Measurements from ENCODE around the gene CD59.
"Not testable (repeated sequence)": the region's sequence is repeated elsewhere in the genome, so short reads cannot be mapped to it uniquely, and the experiment has no call there.

CD59 gene

DNA sequence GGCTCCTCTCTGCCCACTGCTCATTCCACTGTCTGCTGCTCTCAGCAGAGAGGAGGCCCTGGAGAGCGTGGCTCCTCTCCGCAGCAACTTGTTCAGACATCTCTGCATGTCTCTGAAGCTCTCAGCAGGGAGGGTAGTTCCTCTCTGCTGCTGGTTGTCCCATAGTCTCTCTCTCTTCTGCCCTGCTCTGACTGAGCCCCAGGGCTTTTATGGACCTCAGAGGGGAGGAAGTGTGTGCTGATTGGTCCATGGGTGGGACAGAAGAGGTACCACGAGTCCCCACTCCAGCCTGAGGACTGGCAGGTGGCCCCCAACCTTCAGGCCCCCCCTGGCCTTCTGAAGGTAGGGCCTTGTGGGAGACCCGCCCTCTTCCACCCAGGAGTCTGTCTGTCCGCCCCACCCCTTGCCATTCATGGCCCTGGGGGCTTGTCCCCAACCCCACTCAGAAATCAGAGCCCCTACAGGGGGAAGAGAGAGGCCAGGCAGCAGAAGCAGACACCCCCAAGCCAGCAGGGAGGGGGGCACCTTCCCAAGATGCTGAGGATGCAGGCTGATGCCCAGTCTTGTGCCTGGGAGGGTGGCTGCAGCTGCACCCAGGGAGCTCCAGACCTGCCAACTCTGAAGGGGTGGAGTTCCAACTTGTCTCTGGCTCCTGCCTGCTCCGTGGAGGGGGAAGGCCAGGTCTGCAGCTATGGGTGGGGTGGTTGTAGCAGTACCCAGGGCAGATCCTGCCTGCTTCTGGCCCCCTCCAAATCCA, 70.7 kb downstream of the CD59 start:
- Histone ChIP-seq H3K9ac (ENCODE audit: low read depth, low read length) (no peak overlapping the region), H3K4me1 (ENCODE audit: control insufficient read depth, insufficient read depth, low read length) (peaks cover 37% of the 10 kb centered on the region), H3K27me3 (ENCODE audit: control insufficient read depth, insufficient read depth, low read length) (no peaks in the 10 kb centered on the region), H3K9me3 (ENCODE audit: control insufficient read depth, insufficient read depth, low read length) (0 out of 2 replicates have a peak, but pooled peaks cover 3% of the 10 kb centered on the region), H3K36me3 (ENCODE audit: control insufficient read depth, insufficient read depth, low read length) (no peaks in the 10 kb centered on the region), H3K27ac (ENCODE audit: low read depth, low read length) (no peak overlapping the region), H3K4me3 (ENCODE audit: low read depth, low read length) (no peak overlapping the region)

DNA sequence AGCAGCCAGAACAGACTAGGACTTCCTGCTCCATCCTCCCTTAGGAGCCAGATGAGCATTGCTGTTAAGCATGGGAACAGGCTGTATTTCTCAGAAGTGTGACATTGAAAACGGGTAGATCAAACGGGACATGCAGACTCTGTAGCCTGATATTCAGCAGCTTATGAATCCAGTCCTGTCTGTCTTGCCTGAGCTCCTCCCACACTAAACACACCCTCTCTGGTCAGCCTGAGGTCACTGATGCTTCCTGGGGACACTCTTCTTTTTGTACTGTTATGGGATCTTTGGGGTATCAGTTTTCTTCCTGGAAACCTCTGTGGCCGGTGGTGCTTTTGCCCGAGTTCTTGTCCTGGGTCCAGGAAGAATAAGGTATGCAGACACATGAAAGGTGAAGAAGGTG, 71.4 kb downstream of the CD59 start:
- Histone ChIP-seq H3K4me3 (ENCODE audit: low read depth, low read length) (no peak overlapping the region), H3K27ac (ENCODE audit: low read depth, low read length) (no peak overlapping the region), H3K36me3 (ENCODE audit: control insufficient read depth, insufficient read depth, low read length) (no peaks in the 10 kb centered on the region), H3K4me1 (ENCODE audit: control insufficient read depth, insufficient read depth, low read length) (peaks cover 33% of the 10 kb centered on the region), H3K9me3 (ENCODE audit: control insufficient read depth, insufficient read depth, low read length) (0 out of 2 replicates have a peak, but pooled peaks cover 3% of the 10 kb centered on the region), H3K9ac (ENCODE audit: low read depth, low read length) (no peak overlapping the region), H3K27me3 (ENCODE audit: control insufficient read depth, insufficient read depth, low read length) (no peaks in the 10 kb centered on the region)

DNA sequence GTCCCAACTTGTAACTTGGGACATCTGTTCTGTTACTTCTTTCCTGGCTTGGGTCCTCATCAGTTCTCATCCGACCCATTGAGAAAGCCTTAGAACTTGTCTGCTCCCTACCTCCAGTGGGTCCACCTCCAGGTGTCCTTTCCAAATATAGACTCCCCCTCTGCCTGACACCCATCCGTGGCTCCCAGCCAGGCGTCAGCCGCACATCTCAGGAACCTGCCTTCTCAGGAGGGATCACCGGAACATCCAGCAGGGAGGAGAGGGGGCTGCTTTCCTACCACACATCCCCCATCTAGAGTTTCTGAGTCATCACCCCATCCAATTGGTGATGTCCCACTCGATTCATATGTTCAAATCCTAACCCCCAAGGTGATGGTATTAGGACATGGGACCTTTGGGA, 72.1 kb downstream of the CD59 start:
- Histone ChIP-seq H3K4me1 (ENCODE audit: control insufficient read depth, insufficient read depth, low read length) (peaks cover 28% of the 10 kb centered on the region), H3K36me3 (ENCODE audit: control insufficient read depth, insufficient read depth, low read length) (no peaks in the 10 kb centered on the region), H3K9ac (ENCODE audit: low read depth, low read length) (no peak overlapping the region)

DNA sequence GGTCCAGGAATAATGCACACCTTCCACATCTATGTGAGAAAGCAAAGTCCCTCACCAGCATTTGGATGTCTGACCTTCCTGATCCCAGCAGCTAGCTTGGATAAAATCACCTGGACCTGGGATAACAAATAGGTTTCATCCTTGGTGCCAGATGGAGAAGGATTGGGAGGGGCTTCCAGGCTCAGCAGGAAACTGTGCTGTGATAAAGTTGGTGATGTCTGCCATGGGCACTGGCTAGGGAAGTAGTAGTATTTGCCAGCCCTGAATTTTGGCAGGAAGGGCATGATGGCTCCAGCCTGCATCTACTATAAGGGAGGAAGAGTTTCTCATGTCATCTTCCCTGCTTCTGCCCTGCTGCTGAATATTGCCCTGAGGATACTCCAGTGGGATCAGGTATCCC, 73.1 kb downstream of the CD59 start:
- Histone ChIP-seq H3K9ac (ENCODE audit: low read depth, low read length) (no peak overlapping the region), H3K36me3 (ENCODE audit: control insufficient read depth, insufficient read depth, low read length) (no peaks in the 10 kb centered on the region), H3K4me1 (ENCODE audit: control insufficient read depth, insufficient read depth, low read length) (peaks cover 17% of the 10 kb centered on the region), H3K4me3 (ENCODE audit: low read depth, low read length) (no peak overlapping the region), H3K27ac (ENCODE audit: low read depth, low read length) (no peak overlapping the region), H3K9me3 (ENCODE audit: control insufficient read depth, insufficient read depth, low read length) (0 out of 2 replicates have a peak, but pooled peaks cover 3% of the 10 kb centered on the region), H3K27me3 (ENCODE audit: control insufficient read depth, insufficient read depth, low read length) (no peaks in the 10 kb centered on the region)

More for the DNA sequence above, 72.1 kb downstream of the CD59 start:
- no peak overlapping the region for H3K27ac ChIP-seq (ENCODE audit: low read depth, low read length)
- no peak overlapping the region for H3K4me3 ChIP-seq (ENCODE audit: low read depth, low read length)
- no peaks in the 10 kb centered on the region for H3K27me3 ChIP-seq (ENCODE audit: control insufficient read depth, insufficient read depth, low read length)
- 0 out of 2 replicates have a peak, but pooled peaks cover 3% of the 10 kb centered on the region for H3K9me3 ChIP-seq (ENCODE audit: control insufficient read depth, insufficient read depth, low read length)

DNA sequence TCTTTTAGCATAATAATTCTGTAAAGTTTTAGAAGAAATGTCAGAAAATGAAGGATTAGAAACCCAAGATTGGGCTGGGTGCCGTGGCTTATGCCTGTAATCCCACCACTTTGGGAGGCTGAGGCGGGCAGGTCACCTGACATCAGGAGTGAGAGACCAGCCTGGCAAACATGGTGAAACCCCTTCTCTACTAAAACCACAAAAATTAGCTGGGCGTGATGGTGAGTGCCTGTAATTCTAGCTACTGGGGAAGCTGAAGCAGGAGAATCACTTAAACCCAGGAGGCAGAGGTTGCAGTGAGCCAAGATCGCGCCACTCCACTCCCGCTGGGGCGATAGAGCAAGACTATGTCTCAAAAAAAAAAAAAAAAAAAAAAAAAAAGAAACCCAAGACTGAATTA, 74.7 kb downstream of the CD59 start:
- not testable (repeated sequence) for H3K4me3 ChIP-seq (ENCODE audit: low read depth, low read length); H3K9me3 ChIP-seq (ENCODE audit: control insufficient read depth, insufficient read depth, low read length); H3K9ac ChIP-seq (ENCODE audit: low read depth, low read length); H3K27me3 ChIP-seq (ENCODE audit: control insufficient read depth, insufficient read depth, low read length); H3K27ac ChIP-seq (ENCODE audit: low read depth, low read length); H3K36me3 ChIP-seq (ENCODE audit: control insufficient read depth, insufficient read depth, low read length)
- peaks cover 16% of the 10 kb centered on the region; the same call in 1 of the 2 replicates for H3K4me1 ChIP-seq (ENCODE audit: control insufficient read depth, insufficient read depth, low read length)

DNA sequence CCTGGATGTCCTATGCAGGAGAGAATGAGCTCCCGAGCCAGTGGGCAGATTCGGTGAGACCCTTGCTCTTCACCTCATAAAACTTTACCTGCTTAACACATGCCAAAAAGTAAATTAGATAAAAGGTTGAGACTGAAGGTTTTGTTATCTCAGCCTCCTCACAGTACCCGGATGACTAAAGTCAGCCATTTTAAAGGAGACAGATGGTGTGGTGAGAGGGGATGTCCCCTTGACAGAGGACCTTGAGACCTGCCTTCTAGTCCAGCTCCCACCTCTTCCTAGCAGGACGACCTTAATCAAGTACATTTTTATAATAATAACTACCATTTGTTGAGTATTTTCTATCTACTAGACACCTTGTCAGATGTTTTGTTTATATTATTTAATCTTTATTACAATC, 75.3 kb downstream of the CD59 start:
- H3K4me3 ChIP-seq (ENCODE audit: low read depth, low read length): no peak overlapping the region
- no peaks in the 10 kb centered on the region for H3K36me3 ChIP-seq (ENCODE audit: control insufficient read depth, insufficient read depth, low read length)
- H3K9me3 ChIP-seq (ENCODE audit: control insufficient read depth, insufficient read depth, low read length): 0 out of 2 replicates have a peak, but pooled peaks cover 3% of the 10 kb centered on the region
- H3K4me1 ChIP-seq (ENCODE audit: control insufficient read depth, insufficient read depth, low read length): peaks cover 16% of the 10 kb centered on the region; the same call in 1 of the 2 replicates
- no peaks in the 10 kb centered on the region for H3K27me3 ChIP-seq (ENCODE audit: control insufficient read depth, insufficient read depth, low read length)
- no peak overlapping the region for H3K9ac ChIP-seq (ENCODE audit: low read depth, low read length)
- H3K27ac ChIP-seq (ENCODE audit: low read depth, low read length): no peak overlapping the region

DNA sequence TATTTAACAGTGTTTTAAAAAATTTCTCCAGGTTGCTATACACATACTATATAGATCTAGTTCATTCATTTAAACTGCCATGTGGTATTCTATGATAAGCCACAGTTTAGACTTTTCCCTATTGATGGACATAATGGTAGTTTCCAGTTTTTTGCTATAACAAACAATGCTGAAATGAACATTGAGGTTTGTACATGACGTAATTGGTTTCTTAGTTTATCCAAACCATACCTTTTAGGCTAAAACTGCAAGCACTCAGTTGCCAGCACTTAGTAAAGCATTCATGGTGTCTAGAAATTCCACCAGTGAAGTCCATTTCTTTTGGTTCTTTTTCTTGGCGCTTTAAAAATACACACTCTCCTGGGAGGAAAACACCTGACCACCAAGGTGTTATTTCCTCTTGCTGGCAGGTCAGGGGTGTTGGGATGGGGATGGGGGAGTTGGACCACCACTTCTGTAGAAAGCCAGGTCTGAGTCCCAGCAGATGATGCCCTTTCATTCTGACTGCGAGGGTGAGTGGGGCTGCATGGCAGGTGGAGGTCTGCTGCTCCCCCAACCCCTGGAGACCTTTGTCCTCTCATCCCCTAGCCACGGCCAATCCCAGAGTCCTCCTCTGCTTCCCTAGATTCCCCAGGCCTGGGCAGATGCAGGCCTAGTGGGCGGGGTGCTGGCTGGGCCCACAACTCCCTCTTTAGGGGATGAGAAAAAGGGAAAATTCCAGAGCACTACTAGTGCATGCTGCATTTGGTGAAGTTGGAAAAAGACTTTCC, 76.7 kb downstream of the CD59 start:
- Histone ChIP-seq H3K27ac (ENCODE audit: low read depth, low read length) (no peak overlapping the region), H3K9ac (ENCODE audit: low read depth, low read length) (no peak overlapping the region), H3K9me3 (ENCODE audit: control insufficient read depth, insufficient read depth, low read length) (no peaks in the 10 kb centered on the region), H3K36me3 (ENCODE audit: control insufficient read depth, insufficient read depth, low read length) (no peaks in the 10 kb centered on the region), H3K27me3 (ENCODE audit: control insufficient read depth, insufficient read depth, low read length) (no peaks in the 10 kb centered on the region), H3K4me3 (ENCODE audit: low read depth, low read length) (no peak overlapping the region), H3K4me1 (ENCODE audit: control insufficient read depth, insufficient read depth, low read length) (peaks cover 16% of the 10 kb centered on the region; the same call in 1 of the 2 replicates)

DNA sequence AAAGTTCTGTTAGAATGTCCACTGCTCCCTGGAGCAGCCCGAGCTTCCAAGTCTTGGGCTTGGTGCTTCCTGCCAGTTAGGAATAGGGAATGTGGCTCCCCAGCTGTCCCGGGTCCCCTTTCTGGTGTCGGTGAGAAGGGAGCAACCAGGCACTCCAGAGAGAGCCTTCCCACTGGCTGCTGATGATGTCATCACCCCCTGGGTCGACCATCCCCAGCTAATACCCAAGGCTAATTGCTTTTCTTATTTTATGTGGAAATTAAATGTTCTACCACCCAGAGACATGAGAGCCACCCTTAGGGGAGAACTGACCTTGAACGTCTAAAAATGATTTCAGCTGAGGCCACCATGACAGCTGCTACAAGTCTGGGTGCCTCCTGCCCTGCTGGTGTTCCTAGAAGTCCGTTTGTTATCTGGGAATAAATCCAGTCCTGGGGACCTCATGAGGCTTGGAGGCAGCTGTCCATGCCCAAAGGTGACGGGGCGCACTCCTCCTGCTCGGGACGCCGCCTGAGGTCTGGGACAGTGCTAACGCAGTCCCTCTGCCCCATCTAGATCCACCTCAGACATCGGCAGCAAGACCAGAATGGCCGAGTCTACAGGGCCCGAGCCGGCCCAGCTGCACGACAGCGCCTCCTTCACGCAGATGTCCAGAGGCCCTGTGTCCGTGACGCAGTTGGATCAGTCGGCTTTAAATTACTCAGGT, 77.9 kb downstream of the CD59 start:
- no peaks in the 10 kb centered on the region for H3K27me3 ChIP-seq (ENCODE audit: control insufficient read depth, insufficient read depth, low read length)
- no peaks in the 10 kb centered on the region for H3K36me3 ChIP-seq (ENCODE audit: control insufficient read depth, insufficient read depth, low read length)
- H3K4me3 ChIP-seq (ENCODE audit: low read depth, low read length): no peak overlapping the region
- no peak overlapping the region for H3K9ac ChIP-seq (ENCODE audit: low read depth, low read length)
- H3K9me3 ChIP-seq (ENCODE audit: control insufficient read depth, insufficient read depth, low read length): no peaks in the 10 kb centered on the region
- H3K27ac ChIP-seq (ENCODE audit: low read depth, low read length): no peak overlapping the region
- peaks cover 16% of the 10 kb centered on the region; the same call in 1 of the 2 replicates for H3K4me1 ChIP-seq (ENCODE audit: control insufficient read depth, insufficient read depth, low read length)

DNA sequence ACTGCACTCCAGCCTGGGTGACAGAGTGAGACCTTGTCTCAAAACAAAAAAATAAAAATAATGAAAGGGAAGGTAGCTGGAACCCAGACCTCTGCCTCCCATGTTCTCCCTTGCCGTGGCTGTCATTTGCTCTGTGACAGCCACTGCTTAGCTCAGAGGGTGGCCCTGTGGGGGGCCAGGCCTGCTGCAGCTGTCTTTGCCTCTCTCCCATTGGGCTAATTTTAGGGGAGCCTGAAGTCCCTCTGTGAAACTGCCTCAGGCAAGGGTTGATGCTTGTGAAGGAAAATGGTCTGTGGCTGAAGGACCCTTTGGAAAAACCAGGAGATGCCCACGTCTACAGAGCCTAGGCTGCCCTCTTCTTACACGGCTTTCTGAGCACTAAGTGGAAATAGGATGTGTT, 78.5 kb downstream of the CD59 start:
- H3K36me3 ChIP-seq (ENCODE audit: control insufficient read depth, insufficient read depth, low read length): no peaks in the 10 kb centered on the region
- H3K27me3 ChIP-seq (ENCODE audit: control insufficient read depth, insufficient read depth, low read length): no peaks in the 10 kb centered on the region
- H3K9ac ChIP-seq (ENCODE audit: low read depth, low read length): no peak overlapping the region
- no peak overlapping the region for H3K27ac ChIP-seq (ENCODE audit: low read depth, low read length)
- peaks cover 14% of the 10 kb centered on the region; the same call in 1 of the 2 replicates for H3K4me1 ChIP-seq (ENCODE audit: control insufficient read depth, insufficient read depth, low read length)
- no peaks in the 10 kb centered on the region for H3K9me3 ChIP-seq (ENCODE audit: control insufficient read depth, insufficient read depth, low read length)
- no peak overlapping the region for H3K4me3 ChIP-seq (ENCODE audit: low read depth, low read length)

DNA sequence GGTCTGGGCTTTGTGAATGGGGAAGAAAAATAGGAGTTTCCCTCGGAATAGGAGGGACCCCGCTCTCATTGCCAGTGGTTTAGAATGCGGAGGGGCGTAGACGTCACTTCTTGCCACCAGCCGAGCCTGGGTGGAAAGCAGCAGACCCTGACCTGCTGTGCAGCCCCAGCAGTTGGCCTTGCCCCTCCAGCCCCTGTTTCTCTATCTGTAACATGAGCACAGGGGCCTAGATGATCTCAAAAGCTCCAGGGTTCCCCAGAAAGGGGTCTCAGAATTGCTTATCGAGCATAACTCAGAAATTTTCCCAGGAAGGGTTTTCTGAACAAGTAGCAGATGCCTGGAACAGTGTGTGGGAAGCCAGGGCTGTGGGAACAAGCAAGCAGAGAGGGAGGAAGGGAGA, 79.5 kb downstream of the CD59 start:
- no peaks in the 10 kb centered on the region for H3K36me3 ChIP-seq (ENCODE audit: control insufficient read depth, insufficient read depth, low read length)
- H3K27me3 ChIP-seq (ENCODE audit: control insufficient read depth, insufficient read depth, low read length): no peaks in the 10 kb centered on the region
- no peak overlapping the region for H3K4me3 ChIP-seq (ENCODE audit: low read depth, low read length)
- peaks cover 4% of the 10 kb centered on the region; the same call in 1 of the 2 replicates for H3K4me1 ChIP-seq (ENCODE audit: control insufficient read depth, insufficient read depth, low read length)
- H3K27ac ChIP-seq (ENCODE audit: low read depth, low read length): no peak overlapping the region
- H3K9me3 ChIP-seq (ENCODE audit: control insufficient read depth, insufficient read depth, low read length): no peaks in the 10 kb centered on the region
- no peak overlapping the region for H3K9ac ChIP-seq (ENCODE audit: low read depth, low read length)

Data from HUES48 (cell line).